ENCODE data around the gene CNIH3. TPM values are rescaled to one million over a fixed set of nuclear protein-coding genes. Genes with fewer than 3 reads are reported as not detected.

Gene CNIH3
- total RNA-seq, 5 donors from 2014 or later (not counting 1 experiment from before 2014, with no cell fraction given), result 2.3 to 3.6 (median 2.4) TPM

- ChIA-PET POLR2A (no interaction called here), CTCF (no interaction called here)
- Histone ChIP-seq H3K9me3 (no peaks in the 10 kb centered on the region), H3K36me3 (ENCODE audit: control insufficient read depth in 2 of 2, extremely low read depth in 1 of 2, insufficient read depth in 1 of 2, low read length in 1 of 2) (no peaks in the 10 kb centered on the region), H3K27ac (ENCODE audit: low read length) (no peak overlapping the region), H3K27me3 (replicated peaks in 1 of 2; ENCODE audit: control insufficient read depth in 2 of 2, extremely low read depth in 1 of 2, insufficient read depth in 2 of 2, low read length in 1 of 2) (peaks cover 0 to 17% of the 10 kb centered on the region in 2 experiments), H3K4me1 (ENCODE audit: control insufficient read depth in 1 of 2, extremely low read depth in 1 of 2, insufficient read depth in 2 of 2, low read length in 2 of 2) (no peaks in the 10 kb centered on the region), H3K4me3 (ENCODE audit: control insufficient read depth in 1 of 2, extremely low read depth in 1 of 2, low read length in 1 of 2) (no peak overlapping the region)
- no peak for DNase-seq
- Mint-ChIP-seq H3K36me3 (no peaks in the 10 kb centered on the region), H3K4me3 (no peak overlapping the region), H3K9me3 (no peaks in the 10 kb centered on the region), H3K27ac (no peak overlapping the region), H3K27me3 (peaks cover 0 to 6% of the 10 kb centered on the region in 2 donors), H3K4me1 (no peaks in the 10 kb centered on the region)
- 70% methylated on average over 4 of the region's 4 CpGs for WGBS (ENCODE audit: insufficient coverage)
- no peak for ATAC-seq (replicated peaks in 1 of 4)
These were observed 71.3 kb downstream of the CNIH3 start for GRCh38 chr1:224687465-224687864.

GRCh38 chr1:224689374-224689773, 73.3 kb downstream of the CNIH3 start:
- Histone ChIP-seq H3K27ac (ENCODE audit: low read length) (no peak overlapping the region), H3K36me3 (ENCODE audit: control insufficient read depth in 2 of 2, extremely low read depth in 1 of 2, insufficient read depth in 1 of 2, low read length in 1 of 2) (no peaks in the 10 kb centered on the region), H3K27me3 (replicated peaks in 1 of 2; ENCODE audit: control insufficient read depth in 2 of 2, extremely low read depth in 1 of 2, insufficient read depth in 2 of 2, low read length in 1 of 2) (peaks cover 0 to 16% of the 10 kb centered on the region in 2 experiments), H3K4me1 (ENCODE audit: control insufficient read depth in 1 of 2, extremely low read depth in 1 of 2, insufficient read depth in 2 of 2, low read length in 2 of 2) (no peaks in the 10 kb centered on the region), H3K9me3 (no peaks in the 10 kb centered on the region), H3K4me3 (ENCODE audit: control insufficient read depth in 1 of 2, extremely low read depth in 1 of 2, low read length in 1 of 2) (no peak overlapping the region)
- Mint-ChIP-seq H3K27ac (no peak overlapping the region), H3K9me3 (no peaks in the 10 kb centered on the region), H3K4me3 (no peak overlapping the region), H3K4me1 (no peaks in the 10 kb centered on the region), H3K27me3 (peaks cover 0 to 4% of the 10 kb centered on the region in 2 donors), H3K36me3 (no peaks in the 10 kb centered on the region)
- CTCF ChIA-PET, result no interaction called here
- ATAC-seq (replicated peaks in 1 of 4) (no peak), DNase-seq (no peak)
- POLR2A ChIA-PET, result no interaction called here
- WGBS (ENCODE audit: insufficient coverage), result 78% methylated on average over 8 of the region's 9 CpGs

GRCh38 chr1:224690576-224690975, 74.5 kb downstream of the CNIH3 start:
- H3K27ac ChIP-seq (ENCODE audit: low read length), result no peak overlapping the region
- Mint-ChIP-seq H3K4me3 (no peak overlapping the region), H3K4me1 (no peaks in the 10 kb centered on the region), H3K27me3 (no peaks in the 10 kb centered on the region), H3K36me3 (no peaks in the 10 kb centered on the region), H3K27ac (no peak overlapping the region), H3K9me3 (no peaks in the 10 kb centered on the region)
- no peaks in the 10 kb centered on the region for H3K9me3 ChIP-seq
- 95% methylated on average over 3 of the region's 4 CpGs for WGBS (ENCODE audit: insufficient coverage)
- no peak for ATAC-seq (replicated peaks in 1 of 4)
- H3K36me3 ChIP-seq (ENCODE audit: control insufficient read depth in 2 of 2, extremely low read depth in 1 of 2, insufficient read depth in 1 of 2, low read length in 1 of 2), result no peaks in the 10 kb centered on the region
- no peak overlapping the region for H3K4me3 ChIP-seq (ENCODE audit: control insufficient read depth in 1 of 2, extremely low read depth in 1 of 2, low read length in 1 of 2)
- POLR2A ChIA-PET, result no interaction called here
- H3K4me1 ChIP-seq (ENCODE audit: control insufficient read depth in 1 of 2, extremely low read depth in 1 of 2, insufficient read depth in 2 of 2, low read length in 2 of 2), result no peaks in the 10 kb centered on the region
- H3K27me3 ChIP-seq (replicated peaks in 1 of 2; ENCODE audit: control insufficient read depth in 2 of 2, extremely low read depth in 1 of 2, insufficient read depth in 2 of 2, low read length in 1 of 2), result peaks cover 0 to 13% of the 10 kb centered on the region in 2 experiments
- DNase-seq, result no peak
- CTCF ChIA-PET, result no interaction called here

- WGBS (ENCODE audit: insufficient coverage), result 50% methylated on average over 2 of the region's 4 CpGs
- ChIA-PET CTCF (no interaction called here), POLR2A (no interaction called here)
- Mint-ChIP-seq H3K27ac (no peak overlapping the region), H3K36me3 (no peaks in the 10 kb centered on the region), H3K4me1 (no peaks in the 10 kb centered on the region), H3K4me3 (no peak overlapping the region), H3K27me3 (no peaks in the 10 kb centered on the region), H3K9me3 (no peaks in the 10 kb centered on the region)
- Histone ChIP-seq H3K4me1 (ENCODE audit: control insufficient read depth in 1 of 2, extremely low read depth in 1 of 2, insufficient read depth in 2 of 2, low read length in 2 of 2) (no peaks in the 10 kb centered on the region), H3K4me3 (ENCODE audit: control insufficient read depth in 1 of 2, extremely low read depth in 1 of 2, low read length in 1 of 2) (no peak overlapping the region), H3K27ac (ENCODE audit: low read length) (no peak overlapping the region), H3K36me3 (ENCODE audit: control insufficient read depth in 2 of 2, extremely low read depth in 1 of 2, insufficient read depth in 1 of 2, low read length in 1 of 2) (no peaks in the 10 kb centered on the region), H3K9me3 (no peaks in the 10 kb centered on the region), H3K27me3 (replicated peaks in 1 of 2; ENCODE audit: control insufficient read depth in 2 of 2, extremely low read depth in 1 of 2, insufficient read depth in 2 of 2, low read length in 1 of 2) (peaks cover 0 to 13% of the 10 kb centered on the region in 2 experiments)
- no peak for DNase-seq
- ATAC-seq (replicated peaks in 1 of 4), result no peak
These were observed 75.2 kb downstream of the CNIH3 start for GRCh38 chr1:224691148-224691925.

- Mint-ChIP-seq H3K27ac (no peak overlapping the region), H3K9me3 (no peaks in the 10 kb centered on the region), H3K27me3 (no peaks in the 10 kb centered on the region), H3K4me3 (no peak overlapping the region), H3K4me1 (no peaks in the 10 kb centered on the region), H3K36me3 (no peaks in the 10 kb centered on the region)
- 33% methylated on average over 2 of the region's 3 CpGs for WGBS (ENCODE audit: insufficient coverage)
- no peaks in the 10 kb centered on the region for H3K4me1 ChIP-seq (ENCODE audit: control insufficient read depth in 1 of 2, extremely low read depth in 1 of 2, insufficient read depth in 2 of 2, low read length in 2 of 2)
- H3K27me3 ChIP-seq (replicated peaks in 1 of 2; ENCODE audit: control insufficient read depth in 2 of 2, extremely low read depth in 1 of 2, insufficient read depth in 2 of 2, low read length in 1 of 2), result peaks cover 0 to 4% of the 10 kb centered on the region in 2 experiments
- no peaks in the 10 kb centered on the region for H3K36me3 ChIP-seq (ENCODE audit: control insufficient read depth in 2 of 2, extremely low read depth in 1 of 2, insufficient read depth in 1 of 2, low read length in 1 of 2)
- H3K9me3 ChIP-seq, result no peaks in the 10 kb centered on the region
- DNase-seq (no peak), ATAC-seq (replicated peaks in 1 of 4) (no peak)
- ChIA-PET CTCF (no interaction called here), POLR2A (interaction anchor here in 1 of 2 donors (0.7 kb wide), 1 partner anchor 249 kb away, joined by 3 read pairs; no protein-coding TSS in a partner anchor)
- H3K27ac ChIP-seq (ENCODE audit: low read length), result no peak overlapping the region
- H3K4me3 ChIP-seq (ENCODE audit: control insufficient read depth in 1 of 2, extremely low read depth in 1 of 2, low read length in 1 of 2), result no peak overlapping the region
These were observed 78.9 kb downstream of the CNIH3 start for GRCh38 chr1:224694969-224695368.

- H3K9me3 Mint-ChIP-seq, result no peaks in the 10 kb centered on the region
These were observed 79.9 kb downstream of the CNIH3 start for GRCh38 chr1:224696021-224696420.

More at GRCh38 chr1:224696021-224696420, 79.9 kb downstream of the CNIH3 start:
- peaks cover 0 to 4% of the 10 kb centered on the region in 2 experiments for H3K27me3 ChIP-seq (replicated peaks in 1 of 2; ENCODE audit: control insufficient read depth in 2 of 2, extremely low read depth in 1 of 2, insufficient read depth in 2 of 2, low read length in 1 of 2)
- H3K9me3 ChIP-seq, result no peaks in the 10 kb centered on the region
- no peaks in the 10 kb centered on the region for H3K4me1 ChIP-seq (ENCODE audit: control insufficient read depth in 1 of 2, extremely low read depth in 1 of 2, insufficient read depth in 2 of 2, low read length in 2 of 2)
- WGBS (ENCODE audit: insufficient coverage), result 83% methylated on average over 1 of the region's 2 CpGs
- Mint-ChIP-seq H3K4me1 (no peaks in the 10 kb centered on the region), H3K36me3 (no peaks in the 10 kb centered on the region), H3K4me3 (no peak overlapping the region), H3K27me3 (no peaks in the 10 kb centered on the region), H3K27ac (no peak overlapping the region)
- H3K27ac ChIP-seq (ENCODE audit: low read length), result no peak overlapping the region
- DNase-seq, result no peak
- CTCF ChIA-PET, result no interaction called here
- POLR2A ChIA-PET, result no interaction called here
- no peaks in the 10 kb centered on the region for H3K36me3 ChIP-seq (ENCODE audit: control insufficient read depth in 2 of 2, extremely low read depth in 1 of 2, insufficient read depth in 1 of 2, low read length in 1 of 2)
- H3K4me3 ChIP-seq (ENCODE audit: control insufficient read depth in 1 of 2, extremely low read depth in 1 of 2, low read length in 1 of 2), result no peak overlapping the region
- no peak for ATAC-seq (replicated peaks in 1 of 4)

All from T-cell (primary cell).